Osteoblast (primary cell): ENCODE data around the gene DIAPH3. TPM values are rescaled to one million over a fixed set of nuclear protein-coding genes. Genes with fewer than 3 reads are reported as not detected.
"Not testable (repeated sequence)": the region's sequence is repeated elsewhere in the genome, so short reads cannot be mapped to it uniquely, and the experiment has no call there.

Experiments used
- DNase-seq: peaks from one replicate; pipeline ENCODE4 v3.0.0; 2011; ENCODE audit warnings: low spot score, mixed read lengths; ENCODE audit not compliant: insufficient read length; ENCODE audit errors: missing footprints
- H2AFZ ChIP-seq: 2 replicates; pipeline ENCODE4 v1.6.0; 2011; ENCODE audit warnings: mild to moderate bottlenecking, low read length
- H3K27ac ChIP-seq: 2 replicates; pipeline ENCODE4 v1.5.1; 2011; ENCODE audit warnings: mild to moderate bottlenecking, low read depth, low read length, moderate library complexity
- H3K27me3 ChIP-seq: 2 replicates; pipeline ENCODE4 v1.6.0; 2012; ENCODE audit warnings: mild to moderate bottlenecking, control low read depth, inconsistent platforms, low read length, moderate library complexity; ENCODE audit not compliant: insufficient read depth
- H3K36me3 ChIP-seq: 2 replicates; pipeline ENCODE4 v1.5.1; 2011; ENCODE audit warnings: mild to moderate bottlenecking, low read length, control low read depth, moderate library complexity; ENCODE audit not compliant: insufficient read depth
- H3K4me1 ChIP-seq: 2 replicates; pipeline ENCODE4 v1.5.1; 2011; ENCODE audit warnings: mild to moderate bottlenecking, low read length, control low read depth, moderate library complexity; ENCODE audit not compliant: insufficient read depth
- H3K4me2 ChIP-seq: 2 replicates; pipeline ENCODE4 v1.6.0; 2011; ENCODE audit warnings: mild to moderate bottlenecking, low read length; ENCODE audit not compliant: insufficient read depth
- H3K4me3 ChIP-seq: fragments of 200-600 bp; sonication (generic); 3 replicates; pipeline ENCODE4 v1.5.1; 2012; ENCODE audit warnings: mild to moderate bottlenecking, low read length, inconsistent platforms; ENCODE audit not compliant: insufficient read depth
- H3K79me2 ChIP-seq: 2 replicates; pipeline ENCODE4 v1.6.0; 2012; ENCODE audit warnings: mild to moderate bottlenecking, low read length, control low read depth, inconsistent platforms; ENCODE audit not compliant: insufficient read depth
- H3K9me3 ChIP-seq: 2 replicates; pipeline ENCODE4 v1.5.1; 2011; ENCODE audit warnings: low read depth, low read length, control low read depth
- H4K20me1 ChIP-seq: 2 replicates; pipeline ENCODE4 v1.6.0; 2012; ENCODE audit warnings: mild to moderate bottlenecking, low read length, control low read depth; ENCODE audit not compliant: insufficient read depth
- CTCF ChIP-seq: IDR thresholded peaks from 2 replicates; pipeline ENCODE4 v1.5.1; 2011; ENCODE audit warnings: mild to moderate bottlenecking, low read depth, low read length, moderate library complexity; ENCODE audit errors: extremely low read depth
- total RNA-seq: library from RNA; depleted of rRNA; stranded (reverse); fragments of >200 nt; gene quantifications from 2 replicates; pipeline ENCODE4 v1.2.3, GENCODE V29; 2012

DIAPH3 gene
- total RNA-seq, 1 donor = 8.3 TPM

DNA sequence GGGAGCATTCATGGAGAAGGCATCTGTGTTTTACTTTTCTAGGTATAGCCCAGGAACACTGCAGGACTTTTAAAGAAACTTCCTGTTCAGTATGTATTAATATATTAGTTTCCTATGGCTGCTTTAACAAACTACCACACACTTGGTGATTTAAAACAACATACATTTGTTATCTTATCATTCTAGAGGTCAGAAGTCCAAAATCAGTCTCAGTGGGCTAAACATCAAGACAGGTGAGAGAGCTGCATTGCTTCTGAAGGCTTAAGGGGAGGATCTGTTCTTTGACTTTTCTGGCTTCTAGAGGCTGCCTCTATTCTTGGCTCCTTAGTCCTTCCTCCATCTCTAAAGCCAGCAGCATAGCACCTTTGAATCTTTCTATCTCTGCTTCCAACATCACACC, 37.6 kb upstream of the DIAPH3 start:
- no peak for TF ChIP-seq CTCF
- H2AFZ ChIP-seq = no peak overlapping the region
- no peaks in the 10 kb centered on the region for H3K36me3 ChIP-seq
- no peaks in the 10 kb centered on the region for H3K9me3 ChIP-seq
- no peak overlapping the region for H3K27ac ChIP-seq
- H3K27me3 ChIP-seq = peaks cover 6% of the 10 kb centered on the region
- no peak overlapping the region for H3K4me3 ChIP-seq
- H3K4me1 ChIP-seq = no peaks in the 10 kb centered on the region
- no peak for DNase-seq
- H4K20me1 ChIP-seq = no peaks in the 10 kb centered on the region
- no peaks in the 10 kb centered on the region for H3K79me2 ChIP-seq
- no peak overlapping the region for H3K4me2 ChIP-seq

- not testable (repeated sequence) for H3K9me3 ChIP-seq, H2AFZ ChIP-seq, H3K27me3 ChIP-seq, H3K36me3 ChIP-seq, H3K4me3 ChIP-seq, H3K4me2 ChIP-seq, H3K27ac ChIP-seq, H3K79me2 ChIP-seq, H4K20me1 ChIP-seq, DNase-seq, H3K4me1 ChIP-seq
These were observed 32.2 kb upstream of the DIAPH3 start for GRCh38 chr13:60195893-60196292.

DNA sequence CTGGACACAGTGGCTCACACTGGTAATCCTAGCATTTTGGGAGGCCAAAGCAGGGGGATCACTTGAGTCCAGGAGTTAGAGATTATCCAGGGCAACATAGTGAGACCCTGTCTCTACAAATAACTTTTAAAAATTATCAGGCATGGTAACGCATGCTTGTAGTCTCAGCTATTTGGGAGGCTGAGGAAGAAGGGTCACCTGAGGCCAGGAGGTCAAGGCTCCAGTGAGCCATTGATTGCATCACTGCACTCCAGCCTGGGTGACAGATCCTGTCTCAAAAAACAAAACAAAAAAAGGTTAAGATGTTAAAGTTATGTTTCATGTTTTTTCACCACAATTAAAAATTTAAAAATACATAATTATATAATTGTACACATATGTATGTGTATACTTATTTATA, 19.2 kb upstream of the DIAPH3 start:
- H4K20me1 ChIP-seq = no peaks in the 10 kb centered on the region
- TF ChIP-seq CTCF = no peak
- H3K4me3 ChIP-seq = no peak overlapping the region
- H3K4me2 ChIP-seq = no peak overlapping the region
- H3K4me1 ChIP-seq = no peaks in the 10 kb centered on the region
- no peaks in the 10 kb centered on the region for H3K9me3 ChIP-seq
- H3K27me3 ChIP-seq = no peaks in the 10 kb centered on the region
- no peak for DNase-seq
- no peak overlapping the region for H3K27ac ChIP-seq
- H3K36me3 ChIP-seq = no peaks in the 10 kb centered on the region
- H3K79me2 ChIP-seq = no peaks in the 10 kb centered on the region
- no peak overlapping the region for H2AFZ ChIP-seq

DNA sequence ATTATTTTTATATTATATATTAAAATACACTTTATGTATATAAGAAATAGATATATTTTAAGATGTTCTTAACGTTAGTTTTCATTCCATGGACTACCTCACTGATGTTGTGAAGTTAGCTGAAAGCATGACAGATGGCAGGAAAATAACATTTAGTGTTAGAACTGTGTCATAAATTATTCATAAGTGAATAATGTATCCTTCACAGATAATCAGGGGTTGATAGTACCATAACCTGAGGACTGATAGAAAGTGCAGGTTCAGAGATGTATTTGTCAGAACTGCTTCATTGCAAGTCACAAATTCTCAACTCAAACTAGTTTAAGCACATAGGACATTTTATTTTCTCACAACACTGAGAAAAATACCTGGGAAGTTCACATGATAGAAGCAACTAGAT, 14.6 kb upstream of the DIAPH3 start:
- H2AFZ ChIP-seq = no peak overlapping the region
- H3K27ac ChIP-seq = no peak overlapping the region
- H3K9me3 ChIP-seq = no peaks in the 10 kb centered on the region
- H3K4me3 ChIP-seq = no peak overlapping the region
- TF ChIP-seq CTCF = no peak
- H3K79me2 ChIP-seq = no peaks in the 10 kb centered on the region
- DNase-seq = no peak
- no peaks in the 10 kb centered on the region for H4K20me1 ChIP-seq
- H3K4me2 ChIP-seq = no peak overlapping the region
- no peaks in the 10 kb centered on the region for H3K36me3 ChIP-seq
- H3K27me3 ChIP-seq = peaks cover 8% of the 10 kb centered on the region
- no peaks in the 10 kb centered on the region for H3K4me1 ChIP-seq

GRCh38 chr13:60175571-60175970, 11.8 kb upstream of the DIAPH3 start:
- H3K79me2 ChIP-seq = no peaks in the 10 kb centered on the region
- no peak overlapping the region for H2AFZ ChIP-seq
- TF ChIP-seq CTCF = no peak

More at GRCh38 chr13:60175571-60175970, 11.8 kb upstream of the DIAPH3 start:
- H3K36me3 ChIP-seq = no peaks in the 10 kb centered on the region
- H3K4me3 ChIP-seq = no peak overlapping the region
- H3K9me3 ChIP-seq = no peaks in the 10 kb centered on the region
- H3K27ac ChIP-seq = no peak overlapping the region
- peaks cover 8% of the 10 kb centered on the region for H3K27me3 ChIP-seq
- no peaks in the 10 kb centered on the region for H4K20me1 ChIP-seq
- no peak for DNase-seq
- no peak overlapping the region for H3K4me2 ChIP-seq
- H3K4me1 ChIP-seq = no peaks in the 10 kb centered on the region
